H9 (cell line): ENCODE data around the gene MT2A. TPM values are rescaled to one million over a fixed set of nuclear protein-coding genes. Genes with fewer than 3 reads are reported as not detected.

Experiments used
- DNase-seq: peaks from one replicate; pipeline ENCODE4 v3.0.0-alpha.2; 2017
- H2AFZ ChIP-seq: one replicate; pipeline ENCODE4 v1.6.1; 2013; ENCODE audit warnings: mild to moderate bottlenecking, low read length, control low read depth, moderate library complexity
- H2AK5ac ChIP-seq: 2 replicates; pipeline ENCODE4 v1.6.1; 2013; ENCODE audit warnings: low read length, control low read depth, mixed read lengths; ENCODE audit not compliant: insufficient read length
- H2BK120ac ChIP-seq: one replicate; pipeline ENCODE4 v1.6.1; 2013; ENCODE audit warnings: low read depth, mild to moderate bottlenecking, low read length, control low read depth, inconsistent platforms; ENCODE audit not compliant: poor library complexity, severe bottlenecking
- H2BK12ac ChIP-seq: 2 replicates; pipeline ENCODE4 v1.6.1; 2013; ENCODE audit warnings: low read length, control low read depth, mixed read lengths, low read depth; ENCODE audit not compliant: insufficient read length
- H2BK15ac ChIP-seq: 2 replicates; pipeline ENCODE4 v1.6.1; 2013; ENCODE audit warnings: low read depth, low read length, control low read depth
- H2BK20ac ChIP-seq: one replicate; pipeline ENCODE4 v1.6.1; 2013; ENCODE audit warnings: low read depth, mild to moderate bottlenecking, low read length, control low read depth, inconsistent platforms; ENCODE audit not compliant: poor library complexity, severe bottlenecking
- H2BK5ac ChIP-seq: 2 replicates; pipeline ENCODE4 v1.6.1; 2013; ENCODE audit warnings: low read length, control low read depth, mixed read lengths; ENCODE audit not compliant: insufficient read length
- H3K14ac ChIP-seq: 2 replicates; pipeline ENCODE4 v1.6.1; 2013; ENCODE audit warnings: low read length, control low read depth; ENCODE audit not compliant: insufficient read depth
- H3K18ac ChIP-seq: 2 replicates; pipeline ENCODE4 v1.6.1; 2013; ENCODE audit warnings: low read depth, mild to moderate bottlenecking, mixed read lengths, low read length, control low read depth; ENCODE audit not compliant: insufficient read length
- H3K23ac ChIP-seq: 2 replicates; pipeline ENCODE4 v1.6.1; 2013; ENCODE audit warnings: low read length, control low read depth, mixed read lengths, low read depth; ENCODE audit not compliant: insufficient read length
- H3K23me2 ChIP-seq: 2 replicates; pipeline ENCODE4 v1.6.1; 2013; ENCODE audit warnings: low read depth, mild to moderate bottlenecking, mixed read lengths, low read length, control low read depth; ENCODE audit not compliant: insufficient read length, poor library complexity, severe bottlenecking
- H3K27ac ChIP-seq: 2 replicates; pipeline ENCODE4 v1.5.1; 2013; ENCODE audit warnings: low read length, control low read depth, mixed read lengths, low read depth; ENCODE audit not compliant: insufficient read length
- H3K27me3 ChIP-seq: 2 replicates; pipeline ENCODE4 v1.6.1; 2013; ENCODE audit warnings: low read length, control low read depth, inconsistent platforms; ENCODE audit not compliant: insufficient read depth
- H3K4ac ChIP-seq: 2 replicates; pipeline ENCODE4 v1.6.1; 2013; ENCODE audit warnings: low read depth, mild to moderate bottlenecking, control low read depth, inconsistent platforms, low read length, moderate library complexity
- H3K4me1 ChIP-seq: 2 replicates; pipeline ENCODE4 v1.6.1; 2013; ENCODE audit warnings: low read length, control low read depth, inconsistent platforms; ENCODE audit not compliant: insufficient read depth
- H3K4me2 ChIP-seq: 2 replicates; pipeline ENCODE4 v1.6.1; 2013; ENCODE audit warnings: low read length, control low read depth, mixed read lengths; ENCODE audit not compliant: insufficient read length, insufficient read depth
- H3K56ac ChIP-seq: 2 replicates; pipeline ENCODE4 v1.6.1; 2013; ENCODE audit warnings: low read depth, mild to moderate bottlenecking, mixed read lengths, low read length, control low read depth; ENCODE audit not compliant: insufficient read length
- H3K79me1 ChIP-seq: 2 replicates; pipeline ENCODE4 v1.6.1; 2013; ENCODE audit warnings: low read depth, mild to moderate bottlenecking, moderate library complexity, low read length, control low read depth, inconsistent platforms; ENCODE audit not compliant: insufficient read depth, poor library complexity, severe bottlenecking
- H3K79me2 ChIP-seq: 2 replicates; pipeline ENCODE4 v1.6.1; 2013; ENCODE audit warnings: low read length, control low read depth, inconsistent platforms; ENCODE audit not compliant: insufficient read depth
- H3K9ac ChIP-seq: 2 replicates; pipeline ENCODE4 v1.6.1; 2013; ENCODE audit warnings: low read length, control low read depth, mixed read lengths; ENCODE audit not compliant: insufficient read length; ENCODE audit errors: extremely low read depth
- H3K9me3 ChIP-seq: one replicate; pipeline ENCODE4 v1.6.1; 2013; ENCODE audit warnings: low read depth, low read length, inconsistent platforms; ENCODE audit not compliant: control insufficient read depth
- H3T11ph ChIP-seq: one replicate; pipeline ENCODE4 v1.6.1; 2013; ENCODE audit warnings: mild to moderate bottlenecking, low read length, control low read depth, inconsistent platforms
- H4K20me1 ChIP-seq: one replicate; pipeline ENCODE4 v1.6.1; 2013; ENCODE audit not compliant: control insufficient read depth, insufficient read length, insufficient read depth
- H4K5ac ChIP-seq: 2 replicates; pipeline ENCODE4 v1.6.1; 2013; ENCODE audit warnings: low read depth, mild to moderate bottlenecking, mixed read lengths, low read length, control low read depth; ENCODE audit not compliant: insufficient read length
- H4K8ac ChIP-seq: replicated peaks from 2 replicates; pipeline ENCODE4 v1.6.1; 2013; ENCODE audit warnings: low read length, control low read depth, mixed read lengths, low read depth; ENCODE audit not compliant: insufficient read length
- H4K91ac ChIP-seq: 2 replicates; pipeline ENCODE4 v1.6.1; 2013; ENCODE audit warnings: low read depth, mild to moderate bottlenecking, moderate library complexity, mixed read lengths, low read length, control low read depth; ENCODE audit not compliant: insufficient read length
- H3K27ac Mint-ChIP-seq, 3 experiments: 2 replicates in 2 of 3; 3 replicates in 1 of 3; pipeline ENCODE4 v1.8.0; 2020 to 2021; ENCODE audit warnings: mixed read lengths in 3 of 3, mild to moderate bottlenecking in 1 of 3, moderate library complexity in 1 of 3
- H3K27me3 Mint-ChIP-seq: 2 replicates; pipeline ENCODE4 v1.8.0; 2021; ENCODE audit warnings: low read depth, mild to moderate bottlenecking, moderate library complexity, mixed read lengths
- H3K36me3 Mint-ChIP-seq, 3 experiments: 2 replicates in 2 of 3; 3 replicates in 1 of 3; pipeline ENCODE4 v1.8.0; 2020 to 2021; ENCODE audit warnings: low read depth in 3 of 3, mixed read lengths in 3 of 3; ENCODE audit not compliant: insufficient read depth in 1 of 3
- H3K4me1 Mint-ChIP-seq, 2 experiments: 2 replicates each; pipeline ENCODE4 v1.8.0; 2020; ENCODE audit warnings: mixed read lengths in 2 of 2
- H3K4me3 Mint-ChIP-seq, 2 experiments: 2 replicates in 1 of 2; 3 replicates in 1 of 2; pipeline ENCODE4 v1.8.0; 2020 to 2021; ENCODE audit warnings: mild to moderate bottlenecking in 2 of 2, mixed read lengths in 2 of 2, moderate library complexity in 1 of 2
- H3K9me3 Mint-ChIP-seq, 2 experiments: 2 replicates in 1 of 2; 3 replicates in 1 of 2; pipeline ENCODE4 v1.8.0; 2020; ENCODE audit warnings: mild to moderate bottlenecking in 2 of 2, mixed read lengths in 2 of 2, moderate library complexity in 1 of 2
- CTCF ChIP-seq: fragments of 200-600 bp; sonication (generic); conservative IDR thresholded peaks from 3 replicates; pipeline ENCODE4 v1.8.0; 2021; ENCODE audit warnings: antibody characterized with exemption, mild to moderate bottlenecking
- WGBS: extraction: QIAGEN DNeasy Blood & Tissue Kit; methylation state at CpG from one replicate; pipeline ENCODE4 v1.1.7; 2013; ENCODE audit warnings: missing lambda C conversion rate, low lambda C conversion rate, mixed read lengths; ENCODE audit not compliant: insufficient read length; ENCODE audit errors: extremely low coverage; 5-methylcytosine and 5-hydroxymethylcytosine counted together
- total RNA-seq: library from RNA; stranded (reverse); gene quantifications from 2 replicates; pipeline ENCODE4 v1.2.1, GENCODE V29; 2021

The MT2A gene
- total RNA-seq, 1 experiment from 2014 or later, result 63.1 TPM

GRCh38 chr16:56625943-56626654 lies 17.7 kb downstream of the MT2A start:
- Histone ChIP-seq H2AK5ac (no peak overlapping the region), H3K79me1 (no peaks in the 10 kb centered on the region), H3K23me2 (peaks cover 9% of the 10 kb centered on the region), H3K14ac (no peak overlapping the region; the same call in 1 of the 2 replicates), H2BK12ac (no peak overlapping the region), H2BK15ac (no peak overlapping the region), H2BK20ac (no peak overlapping the region), H4K20me1 (no peaks in the 10 kb centered on the region), H3T11ph (no peak overlapping the region), H3K79me2 (no peaks in the 10 kb centered on the region), H2BK5ac (no peak overlapping the region), H3K27me3 (peaks cover 62% of the 10 kb centered on the region), H3K56ac (no peak overlapping the region), H3K4me2 (peak overlapping the region; percentile 71), H3K23ac (no peak overlapping the region), H4K5ac (no peak overlapping the region), H3K4ac (no peak overlapping the region), H3K18ac (no peak overlapping the region), H3K9ac (no peak overlapping the region), H3K27ac (no peak overlapping the region), H4K91ac (no peak overlapping the region), H2BK120ac (no peak overlapping the region), H2AFZ (peak overlapping the region; percentile 9), H3K9me3 (peaks cover 6% of the 10 kb centered on the region), H3K4me1 (no peaks in the 10 kb centered on the region; the same call in 1 of the 2 replicates), H4K8ac (no peak overlapping the region)
- Mint-ChIP-seq H3K9me3 (peaks cover 3 to 14% of the 10 kb centered on the region in 2 experiments; a peak in 3 of 5 replicates), H3K27ac (no peak overlapping the region), H3K27me3 (peaks cover 94% of the 10 kb centered on the region), H3K4me3 (peak overlapping the region; percentile 57 to 83), H3K4me1 (peaks cover 39 to 45% of the 10 kb centered on the region in 2 experiments), H3K36me3 (peaks cover 4 to 8% (median 5%) of the 10 kb centered on the region in 3 experiments; a peak in 6 of 7 replicates)
- no peak for TF ChIP-seq CTCF
- no CpG with 5 or more reads among the region's 16 CpGs for WGBS
- DNase-seq, result no peak
